ENCODE results near the gene DOCK1. TPM values are rescaled to one million over a fixed set of nuclear protein-coding genes. Genes with fewer than 3 reads are reported as not detected.

Gene DOCK1
- total and polyA plus RNA-seq, 2 donors: 33.3 to 132 TPM

DNA sequence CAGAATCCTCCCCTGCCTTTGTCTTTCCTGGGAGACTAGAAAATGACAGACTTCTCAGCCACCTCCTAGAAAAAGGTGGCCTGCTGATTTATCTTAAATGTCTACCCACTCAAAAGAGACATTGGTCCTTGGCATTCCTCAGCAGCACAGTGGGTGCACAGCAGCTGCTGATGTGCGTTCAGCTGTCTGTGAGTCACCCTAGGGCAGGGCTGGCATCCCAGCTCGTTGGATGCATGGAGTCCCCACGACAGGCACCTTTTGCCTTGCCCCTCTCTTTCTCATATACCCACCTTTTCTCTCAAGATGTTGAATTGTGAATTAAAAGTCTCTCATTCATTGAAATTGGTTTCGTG is 113.0 kb downstream of the DOCK1 start:
- DNase-seq (ENCODE audit: extremely low spot score): no peak
- no peak overlapping the region for H3K4me3 ChIP-seq (ENCODE audit: low read depth, low read length)
- 95% methylated on average over 4 of the region's 4 CpGs for WGBS
- no peaks in the 10 kb centered on the region for H3K4me1 ChIP-seq (ENCODE audit: insufficient read depth)
- no peaks in the 10 kb centered on the region for H3K36me3 ChIP-seq (ENCODE audit: insufficient read depth)
- H3K27ac ChIP-seq (ENCODE audit: low read depth): no peak overlapping the region

GRCh38 chr10:127018766-127019165 is 113.5 kb downstream of the DOCK1 start:
- H3K4me1 ChIP-seq (ENCODE audit: insufficient read depth): no peaks in the 10 kb centered on the region
- 97% methylated on average over 8 of the region's 8 CpGs for WGBS
- no peak for DNase-seq (ENCODE audit: extremely low spot score)
- H3K36me3 ChIP-seq (ENCODE audit: insufficient read depth): no peaks in the 10 kb centered on the region
- H3K27ac ChIP-seq (ENCODE audit: low read depth): no peak overlapping the region
- no peak overlapping the region for H3K4me3 ChIP-seq (ENCODE audit: low read depth, low read length)

- Histone ChIP-seq H3K36me3 (ENCODE audit: insufficient read depth) (no peaks in the 10 kb centered on the region), H3K4me1 (ENCODE audit: insufficient read depth) (no peaks in the 10 kb centered on the region), H3K4me3 (ENCODE audit: low read depth, low read length) (no peak overlapping the region), H3K27ac (ENCODE audit: low read depth) (no peak overlapping the region)
- no peak for DNase-seq (ENCODE audit: extremely low spot score)
- WGBS: 96% methylated on average over 3 of the region's 3 CpGs
These were observed 115.0 kb downstream of the DOCK1 start for GRCh38 chr10:127020260-127020659.

- Histone ChIP-seq H3K4me3 (ENCODE audit: low read depth, low read length) (no peak overlapping the region), H3K27ac (ENCODE audit: low read depth) (no peak overlapping the region), H3K4me1 (ENCODE audit: insufficient read depth) (no peaks in the 10 kb centered on the region), H3K36me3 (ENCODE audit: insufficient read depth) (no peaks in the 10 kb centered on the region)
- no peak for DNase-seq (ENCODE audit: extremely low spot score)
- 92% methylated on average over 6 of the region's 6 CpGs for WGBS
These were observed 116.6 kb downstream of the DOCK1 start for GRCh38 chr10:127021801-127022200.

DNA sequence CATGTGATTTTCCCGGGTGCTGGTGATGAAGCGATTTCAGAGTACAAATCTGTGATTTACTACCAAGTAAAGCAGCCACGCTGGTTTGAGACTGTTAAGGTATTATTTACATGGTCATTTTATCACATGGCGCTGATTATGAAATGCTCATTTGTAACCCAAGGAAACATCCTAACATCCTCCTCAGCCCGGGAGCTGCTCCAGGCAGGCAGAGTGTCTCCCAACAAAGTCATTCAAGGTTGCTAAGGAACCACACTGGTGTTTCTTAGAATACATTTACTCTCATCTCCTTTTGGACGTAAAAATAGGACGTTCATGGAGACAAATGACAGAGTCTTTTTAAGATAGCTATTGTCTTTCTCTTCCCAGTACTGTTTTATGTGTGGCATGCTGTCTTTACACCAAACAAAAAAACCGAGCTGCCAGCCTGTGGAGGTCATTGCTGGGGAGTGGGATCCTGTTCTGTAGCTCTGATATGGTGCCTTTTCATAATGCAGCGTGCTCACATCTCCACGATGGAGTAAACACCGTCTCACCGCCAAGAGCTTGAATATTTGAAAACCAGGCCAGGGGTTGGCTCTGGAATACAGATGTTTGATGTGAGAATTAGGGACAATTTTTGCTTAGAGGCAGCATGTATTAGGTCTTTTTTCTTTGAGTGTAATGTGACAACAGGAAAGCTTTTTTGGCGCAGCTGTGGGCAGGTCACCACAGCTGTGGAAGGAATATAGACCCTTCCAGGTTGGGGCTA is 119.6 kb downstream of the DOCK1 start:
- no peak overlapping the region for H3K27ac ChIP-seq (ENCODE audit: low read depth)
- no peaks in the 10 kb centered on the region for H3K4me1 ChIP-seq (ENCODE audit: insufficient read depth)
- 55% methylated on average over 13 of the region's 13 CpGs for WGBS
- DNase-seq (ENCODE audit: extremely low spot score): no peak
- no peaks in the 10 kb centered on the region for H3K36me3 ChIP-seq (ENCODE audit: insufficient read depth)
- no peak overlapping the region for H3K4me3 ChIP-seq (ENCODE audit: low read depth, low read length)

- Histone ChIP-seq H3K4me1 (ENCODE audit: insufficient read depth) (no peaks in the 10 kb centered on the region), H3K27ac (ENCODE audit: low read depth) (no peak overlapping the region), H3K4me3 (ENCODE audit: low read depth, low read length) (no peak overlapping the region), H3K36me3 (ENCODE audit: insufficient read depth) (no peaks in the 10 kb centered on the region)
- WGBS: 97% methylated on average over 9 of the region's 9 CpGs
- no peak for DNase-seq (ENCODE audit: extremely low spot score)
These were observed 122.6 kb downstream of the DOCK1 start for GRCh38 chr10:127027786-127028185.

DNA sequence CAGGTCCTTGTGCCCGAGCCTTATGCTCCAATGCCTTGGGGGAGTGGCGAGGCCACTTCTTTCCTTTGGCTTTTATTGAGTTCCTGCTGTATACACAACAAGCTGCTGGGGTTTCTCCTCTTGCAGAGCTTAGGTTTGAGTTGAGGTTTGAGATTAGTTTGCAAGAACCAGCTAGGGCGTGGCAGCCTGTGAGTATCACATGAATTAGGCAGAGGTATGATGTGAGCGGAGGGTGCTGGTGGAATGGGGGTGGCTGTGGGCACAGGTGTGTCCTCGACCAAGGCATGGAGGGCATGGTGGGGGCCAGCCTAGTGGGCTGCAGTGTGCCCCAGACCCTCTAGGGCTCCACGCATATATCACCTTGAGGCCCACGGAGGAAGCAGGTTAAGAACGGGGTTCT is 123.3 kb downstream of the DOCK1 start:
- Histone ChIP-seq H3K4me3 (ENCODE audit: low read depth, low read length) (no peak overlapping the region), H3K4me1 (ENCODE audit: insufficient read depth) (no peaks in the 10 kb centered on the region), H3K36me3 (ENCODE audit: insufficient read depth) (no peaks in the 10 kb centered on the region), H3K27ac (ENCODE audit: low read depth) (no peak overlapping the region)
- WGBS: 96% methylated on average over 8 of the region's 8 CpGs
- DNase-seq (ENCODE audit: extremely low spot score): no peak

GRCh38 chr10:127029061-127029460 is 123.8 kb downstream of the DOCK1 start:
- WGBS: 98% methylated on average over 8 of the region's 8 CpGs
- DNase-seq (ENCODE audit: extremely low spot score): no peak
- Histone ChIP-seq H3K36me3 (ENCODE audit: insufficient read depth) (no peaks in the 10 kb centered on the region), H3K4me1 (ENCODE audit: insufficient read depth) (no peaks in the 10 kb centered on the region), H3K27ac (ENCODE audit: low read depth) (no peak overlapping the region), H3K4me3 (ENCODE audit: low read depth, low read length) (no peak overlapping the region)

DNA sequence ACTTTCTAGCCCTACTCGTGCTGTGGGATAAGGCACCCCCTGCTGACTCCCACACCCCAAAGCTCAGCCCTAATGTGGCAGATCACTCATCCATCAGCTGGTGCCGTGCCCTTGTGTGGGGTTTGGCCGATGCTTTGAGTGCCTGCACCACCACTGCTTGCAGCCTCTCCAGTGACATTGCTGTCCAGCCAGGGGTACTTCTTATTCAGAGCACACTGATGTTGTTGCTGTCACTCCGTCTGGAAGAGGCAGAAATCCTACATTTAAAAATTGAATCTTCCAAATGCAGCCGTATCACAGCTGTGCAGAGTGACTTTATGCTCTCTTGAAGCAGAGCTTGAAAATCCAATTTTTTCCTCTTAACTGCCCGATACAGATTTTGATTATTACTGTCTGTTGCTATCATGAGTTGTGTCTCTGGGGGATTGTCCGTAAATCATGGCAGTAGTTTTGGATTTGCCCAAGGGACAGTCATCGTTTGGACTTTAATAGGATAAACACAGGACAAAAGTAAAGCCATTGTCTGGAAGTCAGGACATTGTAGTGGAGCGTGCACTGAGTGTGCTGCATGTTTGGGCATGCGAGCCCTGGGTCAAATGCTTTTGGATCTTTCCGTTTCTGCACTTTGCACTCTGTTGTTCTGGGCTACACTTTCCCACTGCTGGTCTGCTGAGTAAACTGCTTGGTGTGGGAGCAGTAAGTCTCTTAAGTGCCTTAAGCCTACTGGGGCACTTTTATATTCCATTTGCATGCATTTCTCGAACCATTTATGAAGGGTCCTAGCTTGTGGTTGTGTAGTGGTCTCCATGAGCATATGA is 128.2 kb downstream of the DOCK1 start:
- 81% methylated on average over 12 of the region's 12 CpGs for WGBS
- Histone ChIP-seq H3K27ac (ENCODE audit: low read depth) (no peak overlapping the region), H3K4me3 (ENCODE audit: low read depth, low read length) (no peak overlapping the region), H3K36me3 (ENCODE audit: insufficient read depth) (no peaks in the 10 kb centered on the region), H3K4me1 (ENCODE audit: insufficient read depth) (no peaks in the 10 kb centered on the region)
- DNase-seq (ENCODE audit: extremely low spot score): no peak

GRCh38 chr10:127034034-127034633 is 128.9 kb downstream of the DOCK1 start:
- no peak overlapping the region for H3K4me3 ChIP-seq (ENCODE audit: low read depth, low read length)
- WGBS: 81% methylated on average over 7 of the region's 7 CpGs
- DNase-seq (ENCODE audit: extremely low spot score): no peak
- H3K27ac ChIP-seq (ENCODE audit: low read depth): no peak overlapping the region
- H3K36me3 ChIP-seq (ENCODE audit: insufficient read depth): no peaks in the 10 kb centered on the region
- no peaks in the 10 kb centered on the region for H3K4me1 ChIP-seq (ENCODE audit: insufficient read depth)

DNA sequence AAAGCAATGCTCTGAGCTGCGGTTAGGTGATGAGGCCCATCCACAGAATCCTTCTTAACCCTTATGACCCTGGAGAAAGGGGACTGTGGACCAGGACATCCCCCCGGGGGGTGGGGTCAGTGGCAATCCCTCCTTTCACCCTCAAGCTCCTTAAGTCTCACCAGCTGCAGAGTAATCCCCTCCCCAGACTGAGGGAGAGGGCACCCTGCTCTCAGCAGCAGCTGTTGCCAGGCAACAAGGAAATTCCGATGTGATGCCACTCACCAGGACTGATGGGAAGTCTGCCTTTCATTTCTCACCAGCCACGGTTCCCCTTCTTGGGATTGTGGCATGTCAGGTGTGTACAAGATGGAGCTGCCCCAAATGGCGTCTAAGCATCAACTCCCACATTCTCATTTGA is 129.6 kb downstream of the DOCK1 start:
- H3K4me1 ChIP-seq (ENCODE audit: insufficient read depth): no peaks in the 10 kb centered on the region
- no peak overlapping the region for H3K4me3 ChIP-seq (ENCODE audit: low read depth, low read length)
- no peak overlapping the region for H3K27ac ChIP-seq (ENCODE audit: low read depth)
- no peak for DNase-seq (ENCODE audit: extremely low spot score)
- 88% methylated on average over 5 of the region's 5 CpGs for WGBS
- H3K36me3 ChIP-seq (ENCODE audit: insufficient read depth): no peaks in the 10 kb centered on the region

DNA sequence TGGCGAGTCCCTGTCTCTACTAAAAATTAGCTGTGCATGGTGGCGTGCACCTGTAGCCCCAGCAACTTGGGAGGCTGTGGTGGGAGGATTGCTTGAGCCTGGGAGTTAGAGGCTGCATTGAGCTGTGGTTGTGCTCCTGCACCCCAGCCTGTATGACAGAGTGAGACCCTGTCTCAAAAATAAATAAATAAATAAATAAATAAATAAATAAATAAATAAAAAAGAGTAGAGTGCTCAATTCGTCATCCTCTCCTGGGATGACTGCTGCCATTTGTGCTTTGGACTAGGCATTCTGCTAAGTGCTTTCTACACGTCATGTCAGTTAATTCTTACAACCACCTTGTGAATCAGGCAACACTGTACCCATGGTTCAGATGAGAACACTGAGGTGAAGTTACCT is 130.6 kb downstream of the DOCK1 start:
- 97% methylated on average over 4 of the region's 4 CpGs for WGBS
- Histone ChIP-seq H3K4me3 (ENCODE audit: low read depth, low read length) (no peak overlapping the region), H3K27ac (ENCODE audit: low read depth) (no peak overlapping the region), H3K4me1 (ENCODE audit: insufficient read depth) (no peaks in the 10 kb centered on the region), H3K36me3 (ENCODE audit: insufficient read depth) (no peaks in the 10 kb centered on the region)
- DNase-seq (ENCODE audit: extremely low spot score): no peak

DNA sequence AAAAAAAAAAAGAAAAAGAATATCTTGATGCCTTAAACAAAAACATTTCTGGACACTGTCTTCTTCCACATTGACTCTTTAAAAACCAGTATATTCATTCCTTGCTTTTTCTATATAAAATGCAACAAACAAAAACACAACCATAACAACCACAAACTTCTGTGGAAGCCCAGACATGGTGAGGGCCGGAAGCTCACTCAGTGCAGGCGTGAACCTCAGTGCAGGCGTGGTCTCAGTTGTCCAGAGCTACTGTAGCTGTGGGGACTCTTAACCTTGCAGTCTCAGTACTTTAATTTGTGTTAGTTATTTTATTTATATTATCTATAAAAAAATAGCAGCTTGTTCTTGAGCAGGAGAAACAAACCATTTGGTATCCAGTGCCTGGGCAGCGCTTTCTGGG is 131.8 kb downstream of the DOCK1 start:
- WGBS: 97% methylated on average over 4 of the region's 4 CpGs

GRCh38 chr10:127039435-127039834 is 134.2 kb downstream of the DOCK1 start:
- no peak for DNase-seq (ENCODE audit: extremely low spot score)
- 95% methylated on average over 8 of the region's 8 CpGs for WGBS
- Histone ChIP-seq H3K4me1 (ENCODE audit: insufficient read depth) (no peaks in the 10 kb centered on the region), H3K36me3 (ENCODE audit: insufficient read depth) (no peaks in the 10 kb centered on the region), H3K4me3 (ENCODE audit: low read depth, low read length) (no peak overlapping the region), H3K27ac (ENCODE audit: low read depth) (no peak overlapping the region)

More for the DNA sequence above, 131.8 kb downstream of the DOCK1 start:
- Histone ChIP-seq H3K4me3 (ENCODE audit: low read depth, low read length) (no peak overlapping the region), H3K27ac (ENCODE audit: low read depth) (no peak overlapping the region), H3K4me1 (ENCODE audit: insufficient read depth) (no peaks in the 10 kb centered on the region), H3K36me3 (ENCODE audit: insufficient read depth) (no peaks in the 10 kb centered on the region)
- DNase-seq (ENCODE audit: extremely low spot score): no peak
